D341Med (cell line): Measurements from ENCODE around the gene NEDD4L.
"Not testable (repeated sequence)": the region's sequence is repeated elsewhere in the genome, so short reads cannot be mapped to it uniquely, and the experiment has no call there.

ENCODE experiments used
- DNase-seq: peaks from one replicate; pipeline ENCODE4 v3.0.0; 2012; ENCODE audit warnings: low spot score

NEDD4L gene

GRCh38 chr18:58427321-58427720 is 383.3 kb downstream of the NEDD4L start:
- no peak for DNase-seq

- no peak for DNase-seq
These were observed 385.4 kb downstream of the NEDD4L start for GRCh38 chr18:58429442-58429841.

- DNase-seq: no peak
These were observed 387.2 kb downstream of the NEDD4L start for GRCh38 chr18:58431215-58431614.

GRCh38 chr18:58432050-58432727 is 388.2 kb downstream of the NEDD4L start:
- no peak for DNase-seq

GRCh38 chr18:58435221-58436005 is 391.4 kb downstream of the NEDD4L start:
- not testable (repeated sequence) for DNase-seq

- no peak for DNase-seq
These were observed 394.3 kb downstream of the NEDD4L start for GRCh38 chr18:58438161-58438957.

- no peak for DNase-seq
These were observed 394.9 kb downstream of the NEDD4L start for GRCh38 chr18:58438958-58439300.

GRCh38 chr18:58443671-58444070 is 399.6 kb downstream of the NEDD4L start:
- no peak for DNase-seq

- no peak for DNase-seq
These were observed 402.5 kb downstream of the NEDD4L start for GRCh38 chr18:58446391-58447060.

- no peak for DNase-seq
These were observed 403.5 kb downstream of the NEDD4L start for GRCh38 chr18:58447402-58448095.

- DNase-seq: no peak
These were observed 405.4 kb downstream of the NEDD4L start for GRCh38 chr18:58449464-58449863.
